Measurements from ENCODE around the gene SLC26A2.
"Not testable (repeated sequence)": the region's sequence is repeated elsewhere in the genome, so short reads cannot be mapped to it uniquely, and the experiment has no call there.

The SLC26A2 gene

DNA sequence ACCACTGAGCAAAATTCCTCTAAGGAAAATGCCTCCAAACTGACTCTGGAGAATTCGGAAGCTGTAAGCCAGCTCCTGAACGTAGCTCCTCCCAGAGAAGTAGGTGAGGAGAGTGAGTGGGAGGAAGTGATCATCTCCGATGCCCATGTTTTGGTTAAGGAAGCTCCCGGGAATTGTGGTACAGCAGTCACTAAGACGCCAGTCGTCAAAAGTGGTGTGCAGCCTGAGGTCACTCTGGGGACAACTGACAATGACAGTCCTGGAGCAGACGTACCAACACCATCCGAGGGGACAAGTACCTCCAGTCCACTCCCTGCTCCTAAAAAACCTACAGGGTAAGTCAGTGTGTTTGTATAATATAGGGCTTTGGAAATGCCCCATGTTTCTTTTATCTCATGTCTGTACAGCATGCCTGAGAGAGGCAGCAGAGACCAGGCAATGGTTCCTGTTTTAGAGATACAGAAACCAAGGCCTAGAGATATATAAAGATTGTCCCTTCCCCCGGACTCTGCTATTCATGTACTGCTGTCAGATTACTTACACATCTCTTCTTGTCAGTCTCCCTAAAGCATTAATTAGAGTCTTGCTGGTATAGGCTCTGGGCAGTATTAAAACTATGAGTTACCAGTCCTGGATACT, 63.9 kb downstream of the SLC26A2 start:
- FAIRE-seq = no peak

GRCh38 chr5:150026682-150027172, 66.2 kb downstream of the SLC26A2 start:
- no peak for FAIRE-seq

More for the DNA sequence above, 63.9 kb downstream of the SLC26A2 start:
- DNase-seq (ENCODE audit: extremely low spot score, insufficient read length, low read depth) = no peak

GRCh38 chr5:150028047-150028446, 67.5 kb downstream of the SLC26A2 start:
- DNase-seq (ENCODE audit: extremely low spot score, insufficient read length, low read depth); FAIRE-seq: not testable (repeated sequence)

More at GRCh38 chr5:150026682-150027172, 66.2 kb downstream of the SLC26A2 start:
- no peak for DNase-seq (ENCODE audit: extremely low spot score, insufficient read length, low read depth)

DNA sequence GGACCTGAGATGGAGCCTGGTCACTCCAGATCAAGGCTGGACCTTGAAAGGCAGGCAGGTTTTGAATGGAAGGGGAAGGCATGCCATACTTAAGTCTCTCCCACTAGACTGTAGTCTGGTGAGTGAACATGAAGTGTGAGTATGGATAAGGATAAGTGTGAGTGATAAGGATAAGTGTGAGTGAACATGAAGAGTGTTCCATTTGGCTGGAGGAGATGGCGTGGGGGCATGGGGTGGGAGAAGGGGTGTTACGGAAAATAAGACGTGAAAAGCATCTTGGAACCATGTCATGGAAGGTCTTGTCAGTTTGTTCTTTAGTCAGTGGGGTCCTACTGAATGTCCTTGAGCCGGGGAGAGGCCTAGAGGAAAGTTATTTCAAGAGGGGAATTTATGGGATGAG, 72.8 kb downstream of the SLC26A2 start:
- FAIRE-seq (no peak), DNase-seq (ENCODE audit: extremely low spot score, insufficient read length, low read depth) (no peak)

DNA sequence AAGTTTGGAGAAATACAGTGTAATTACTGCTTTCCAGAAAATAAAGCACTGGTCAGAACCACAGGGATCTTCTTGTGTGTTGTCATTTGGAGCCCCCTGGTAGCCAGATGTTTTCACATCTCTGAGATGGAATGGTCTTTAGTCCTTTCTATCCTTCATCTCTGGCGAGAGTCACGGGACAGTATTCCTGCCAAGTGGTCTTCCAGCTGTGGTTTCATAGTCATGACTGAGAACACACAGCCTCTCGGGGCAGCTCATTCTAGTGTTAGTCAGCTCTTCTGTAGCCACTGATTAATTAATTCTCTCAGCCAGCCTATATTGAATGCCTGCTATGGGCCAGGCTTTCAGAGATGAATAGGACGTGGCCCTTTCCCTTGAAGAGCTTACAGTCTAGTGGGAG, 74.1 kb downstream of the SLC26A2 start:
- FAIRE-seq (no peak), DNase-seq (ENCODE audit: extremely low spot score, insufficient read length, low read depth) (no peak)

- FAIRE-seq = peak; percentile 54
These were observed 74.8 kb downstream of the SLC26A2 start for GRCh38 chr5:150035139-150035895.

GRCh38 chr5:150036513-150036912, 76.0 kb downstream of the SLC26A2 start:
- FAIRE-seq (no peak), DNase-seq (ENCODE audit: extremely low spot score, insufficient read length, low read depth) (no peak)

More at GRCh38 chr5:150035139-150035895, 74.8 kb downstream of the SLC26A2 start:
- DNase-seq (ENCODE audit: extremely low spot score, insufficient read length, low read depth) = no peak

All from GM18507 (cell line).